ENCODE data around the gene NEURL1. TPM values are rescaled to one million over a fixed set of nuclear protein-coding genes. Genes with fewer than 3 reads are reported as not detected.

The NEURL1 gene
- total RNA-seq, 2 donors from 2014 or later, result 0.50 to 1.1 TPM

Other genes starting within 250 kb of the NEURL1 start
- not detected for gene RPEL1, start 247.8 kb upstream of the NEURL1 start, total RNA-seq
- gene INA, start 216.6 kb upstream of the NEURL1 start, total RNA-seq, result not detected
- gene PCGF6, start 142.6 kb upstream of the NEURL1 start, total RNA-seq, result 1 to 10 TPM; 4.6 to 4.7 TPM
- gene TAF5, start 125.7 kb upstream of the NEURL1 start, total RNA-seq, result 1 to 10 TPM; 5.7 to 7.4 TPM
- gene ATP5MK, start 97.2 kb upstream of the NEURL1 start, total RNA-seq, result 100 to 1,000 TPM; 135 to 136 TPM
- gene PDCD11, start 97.1 kb upstream of the NEURL1 start, total RNA-seq, result 10 to 100 TPM; 18.7 to 29.7 TPM
- gene CALHM2, start 41.3 kb upstream of the NEURL1 start, total RNA-seq, result 10 to 100 TPM; 15.5 to 23.6 TPM
- not detected for gene CALHM1, start 34.8 kb upstream of the NEURL1 start, total RNA-seq
- gene CALHM3, start 14.5 kb upstream of the NEURL1 start, total RNA-seq, result not detected